ENCODE data around the gene C9orf43. TPM values are rescaled to one million over a fixed set of nuclear protein-coding genes. Genes with fewer than 3 reads are reported as not detected.

C9orf43 gene
- total and polyA plus RNA-seq, 10 of the 15 experiments (the other 5 are each of a cell fraction or from before 2014, with no cell fraction given), result 0.08 to 0.79 (median 0.55) TPM

DNA sequence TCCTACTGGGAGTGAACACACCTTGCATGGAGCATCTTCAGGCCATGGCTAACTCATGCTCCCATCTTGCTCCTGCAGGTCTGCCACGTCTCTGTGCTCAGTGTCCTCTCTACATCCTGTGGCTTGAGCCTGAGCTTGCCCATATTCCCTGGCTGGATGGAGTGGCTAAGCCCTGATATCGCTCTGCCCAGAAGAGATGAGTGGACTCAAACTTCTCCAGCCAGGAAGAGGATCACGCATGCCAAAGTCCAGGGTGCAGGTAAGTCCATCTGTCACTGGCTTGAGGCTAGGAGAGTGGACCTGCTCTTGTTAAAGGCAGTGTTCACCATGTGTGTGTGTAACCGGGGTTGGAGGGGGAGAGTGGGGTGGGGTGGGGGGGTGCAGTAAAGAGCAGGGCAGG lies 51.4 kb downstream of the C9orf43 start:
- in situ Hi-C loops (cut with MboI), result loop anchor here (25.0 kb wide), 1 partner anchor 575 kb away; no protein-coding TSS in a partner anchor
- H3K4me3 ChIP-seq, result no peak overlapping the region
- no peak overlapping the region for H3K4me2 ChIP-seq (ENCODE audit: control insufficient read depth, insufficient read depth)
- BruUV-seq (replicated peaks), result no TSS peak
- FAIRE-seq, result no peak
- no peaks in the 10 kb centered on the region for H3K36me3 ChIP-seq (ENCODE audit: control insufficient read depth in 2 of 2, insufficient read depth in 2 of 2, low read length in 1 of 2)
- DNase-seq (ENCODE audit: low read depth, low spot score), result no peak
- ChIA-PET CTCF (no interaction called here), POLR2A (no interaction called here), RAD21 (ENCODE audit: unreplicated experiment) (no interaction called here), SMC1A (ENCODE audit: uncharacterized antibody, unreplicated experiment) (interaction anchor here (0.7 to 1.2 kb wide), 4 partner anchors 10 to 192 kb away, joined by 3 read pairs; no protein-coding TSS in a partner anchor)
- H3K27ac ChIP-seq (ENCODE audit: control insufficient read depth, insufficient read depth), result no peak overlapping the region
- no peak for ATAC-seq
- no peak overlapping the region for H3K9ac ChIP-seq (ENCODE audit: control insufficient read depth, insufficient read depth, low read length)
- H3K9me3 ChIP-seq (replicated peaks; ENCODE audit: control insufficient read depth, insufficient read depth, low read length), result no peaks in the 10 kb centered on the region
- H3K4me1 ChIP-seq (ENCODE audit: control insufficient read depth, insufficient read depth, low read length), result no peaks in the 10 kb centered on the region
- no peaks in the 10 kb centered on the region for H3K27me3 ChIP-seq (replicated peaks in 1 of 2; ENCODE audit: control insufficient read depth in 2 of 2, insufficient read depth in 2 of 2, low read length in 1 of 2)
- H3K79me2 ChIP-seq (ENCODE audit: control insufficient read depth, insufficient read depth, low read length), result no peaks in the 10 kb centered on the region
- H4K20me1 ChIP-seq (ENCODE audit: control insufficient read depth, insufficient read depth), result no peaks in the 10 kb centered on the region
- TF ChIP-seq TBL1XR1 (IDR thresholded peaks at IDR 0.05; ENCODE audit: low read depth, low read length) (no peak), ESRRA (IDR thresholded peaks at IDR 0.05; ENCODE audit: low read length) (no peak), BCL11A (IDR thresholded peaks at IDR 0.05; ENCODE audit: low read depth, low read length) (no peak), RBBP5 (conservative IDR thresholded peaks at IDR 0.05) (no peak), ATF7 (IDR thresholded peaks at IDR 0.05; ENCODE audit: low read depth) (no peak), CREM (IDR thresholded peaks at IDR 0.05; ENCODE audit: low read depth) (no peak), NFYB (IDR thresholded peaks at IDR 0.05; ENCODE audit: insufficient read depth, low read depth, low read length) (no peak), HDAC6 (IDR thresholded peaks at IDR 0.05; ENCODE audit: unreplicated experiment) (no peak), NR2C1 (IDR thresholded peaks at IDR 0.05) (no peak), SUZ12 (IDR thresholded peaks at IDR 0.05; ENCODE audit: unreplicated experiment) (no peak)
- TF ChIP-seq, protein P1, sequence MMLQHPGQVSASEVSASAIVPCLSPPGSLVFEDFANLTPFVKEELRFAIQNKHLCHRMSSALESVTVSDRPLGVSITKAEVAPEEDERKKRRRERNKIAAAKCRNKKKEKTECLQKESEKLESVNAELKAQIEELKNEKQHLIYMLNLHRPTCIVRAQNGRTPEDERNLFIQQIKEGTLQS (IDR thresholded peaks at IDR 0.05; ENCODE audit: borderline replicate concordance, extremely low read depth, low read depth, low read length), result no peak
- intact Hi-C loops (cut with micrococcal nuclease; ENCODE audit: unreplicated experiment), result no loop called here
- H2AFZ ChIP-seq (ENCODE audit: control insufficient read depth, low read depth, low read length), result no peak overlapping the region
- 71% methylated on average over 4 of the region's 4 CpGs for WGBS (ENCODE audit: insufficient coverage, insufficient replicate concordance, low lambda C conversion rate, missing lambda C conversion rate)
